Nephron progenitor cell (in vitro differentiated cells): ENCODE results near the gene SLC15A3.

Experiments used
- DNase-seq: peaks from one replicate; pipeline ENCODE4 v3.0.0; 2021
- H3K27ac Mint-ChIP-seq: 2 replicates; pipeline ENCODE4 v1.8.0; 2021; ENCODE audit warnings: mild to moderate bottlenecking, moderate library complexity, mixed read lengths
- H3K27me3 Mint-ChIP-seq: 2 replicates; pipeline ENCODE4 v1.8.0; 2021; ENCODE audit warnings: mild to moderate bottlenecking, low read depth, mixed read lengths; ENCODE audit not compliant: poor library complexity
- H3K36me3 Mint-ChIP-seq: 2 replicates; pipeline ENCODE4 v1.8.0; 2021; ENCODE audit warnings: low read depth, mixed read lengths
- H3K4me1 Mint-ChIP-seq: 2 replicates; pipeline ENCODE4 v1.8.0; 2021; ENCODE audit warnings: mixed read lengths
- H3K4me3 Mint-ChIP-seq: 2 replicates; pipeline ENCODE4 v1.8.0; 2021; ENCODE audit warnings: mild to moderate bottlenecking, moderate library complexity, mixed read lengths
- H3K9me3 Mint-ChIP-seq: 2 replicates; pipeline ENCODE4 v1.8.0; 2021; ENCODE audit warnings: mild to moderate bottlenecking, moderate library complexity, mixed read lengths
- CTCF ChIP-seq: fragments of 200-600 bp; sonication (generic); IDR thresholded peaks from 2 replicates; pipeline ENCODE4 v1.5.0; 2021; ENCODE audit warnings: antibody characterized with exemption

The SLC15A3 gene

GRCh38 chr11:60938500-60938899 lies 13.5 kb downstream of the SLC15A3 start:
- peaks cover 19% of the 10 kb centered on the region for H3K36me3 Mint-ChIP-seq
- peaks cover 5% of the 10 kb centered on the region for H3K27me3 Mint-ChIP-seq
- no peak for DNase-seq
- H3K4me3 Mint-ChIP-seq: peak overlapping the region; percentile 18
- TF ChIP-seq CTCF: no peak
- H3K27ac Mint-ChIP-seq: peak overlapping the region; percentile 86
- H3K4me1 Mint-ChIP-seq: peaks cover 45% of the 10 kb centered on the region
- no peaks in the 10 kb centered on the region for H3K9me3 Mint-ChIP-seq

- Mint-ChIP-seq H3K9me3 (no peaks in the 10 kb centered on the region), H3K4me3 (no peak overlapping the region), H3K27me3 (peaks cover 5% of the 10 kb centered on the region), H3K36me3 (peaks cover 19% of the 10 kb centered on the region), H3K4me1 (peaks cover 38% of the 10 kb centered on the region), H3K27ac (peak overlapping the region; percentile 94)
- DNase-seq: no peak
- TF ChIP-seq CTCF: no peak
Observed at GRCh38 chr11:60937811-60938210, 14.2 kb downstream of the SLC15A3 start.

- peak overlapping the region; percentile 94 for H3K27ac Mint-ChIP-seq
- no peak overlapping the region for H3K4me3 Mint-ChIP-seq
- peaks cover 35% of the 10 kb centered on the region for H3K4me1 Mint-ChIP-seq
- peaks cover 23% of the 10 kb centered on the region for H3K36me3 Mint-ChIP-seq
- TF ChIP-seq CTCF: no peak
- no peaks in the 10 kb centered on the region for H3K9me3 Mint-ChIP-seq
- no peak for DNase-seq
- H3K27me3 Mint-ChIP-seq: peaks cover 5% of the 10 kb centered on the region
Observed at GRCh38 chr11:60937144-60937527, 14.8 kb downstream of the SLC15A3 start.

- peaks cover 36% of the 10 kb centered on the region for H3K4me1 Mint-ChIP-seq
- H3K27me3 Mint-ChIP-seq: peaks cover 5% of the 10 kb centered on the region
- no peak for TF ChIP-seq CTCF
- H3K27ac Mint-ChIP-seq: peak overlapping the region; percentile 94
- DNase-seq: no peak
- H3K4me3 Mint-ChIP-seq: no peak overlapping the region
- H3K36me3 Mint-ChIP-seq: peaks cover 24% of the 10 kb centered on the region
- H3K9me3 Mint-ChIP-seq: no peaks in the 10 kb centered on the region
Observed at GRCh38 chr11:60936467-60937143, 15.4 kb downstream of the SLC15A3 start.

GRCh38 chr11:60935676-60936442 lies 16.1 kb downstream of the SLC15A3 start:
- peaks cover 36% of the 10 kb centered on the region for H3K4me1 Mint-ChIP-seq
- H3K9me3 Mint-ChIP-seq: no peaks in the 10 kb centered on the region
- peaks cover 22% of the 10 kb centered on the region for H3K36me3 Mint-ChIP-seq
- H3K27ac Mint-ChIP-seq: peak overlapping the region; percentile 85
- H3K27me3 Mint-ChIP-seq: peaks cover 2% of the 10 kb centered on the region
- no peak for TF ChIP-seq CTCF
- H3K4me3 Mint-ChIP-seq: no peak overlapping the region
- DNase-seq: no peak
